Stimulated activated CD4-positive, alpha-beta T cell treated with anti-CD3 and anti-CD28 coated beads, Interleukin-1b, Interleukin-23, amount 100 ng/mL, for 1 hour (primary cell): Measurements from ENCODE around the gene ELAPOR1.

Source experiments
- DNase-seq, 2 donors: peaks; one replicate each; pipeline ENCODE4 v3.0.0-alpha.2; 2020; ENCODE audit warnings: low read depth in 2 of 2

The ELAPOR1 gene

GRCh38 chr1:109094871-109095270 is 19.0 kb upstream of the ELAPOR1 start:
- DNase-seq: no peak

- DNase-seq: no peak
Observed at GRCh38 chr1:109095631-109096030, 18.3 kb upstream of the ELAPOR1 start.

- no peak for DNase-seq
Observed at GRCh38 chr1:109096120-109096519, 17.8 kb upstream of the ELAPOR1 start.

GRCh38 chr1:109099938-109100773 is 13.8 kb upstream of the ELAPOR1 start:
- peak; percentile 93 to 95 for DNase-seq

GRCh38 chr1:109104364-109105151 is 9.4 kb upstream of the ELAPOR1 start:
- DNase-seq: no peak

GRCh38 chr1:109105881-109106280 is 8.0 kb upstream of the ELAPOR1 start:
- no peak for DNase-seq

- DNase-seq: no peak
Observed at GRCh38 chr1:109107785-109108184, 6.1 kb upstream of the ELAPOR1 start.

- no peak for DNase-seq
Observed at GRCh38 chr1:109109906-109110305, 4.0 kb upstream of the ELAPOR1 start.

GRCh38 chr1:109111386-109112055 is 2.4 kb upstream of the ELAPOR1 start:
- DNase-seq: no peak

- DNase-seq: no peak
Observed at GRCh38 chr1:109112056-109112651, 1.8 kb upstream of the ELAPOR1 start.

GRCh38 chr1:109112652-109113285 is 1.1 kb upstream of the ELAPOR1 start:
- peak; percentile 75 to 81 for DNase-seq

GRCh38 chr1:109114342-109114674 is 393 bp downstream of the ELAPOR1 start:
- DNase-seq: no peak

- DNase-seq: no peak
Observed at GRCh38 chr1:109115685-109116084, 1.8 kb downstream of the ELAPOR1 start.

GRCh38 chr1:109116286-109116685 is 2.4 kb downstream of the ELAPOR1 start:
- DNase-seq: no peak

- DNase-seq: no peak
Observed at GRCh38 chr1:109118089-109118488, 4.2 kb downstream of the ELAPOR1 start.

- no peak for DNase-seq
Observed at GRCh38 chr1:109120356-109120755, 6.4 kb downstream of the ELAPOR1 start.

GRCh38 chr1:109131059-109131458 is 17.1 kb downstream of the ELAPOR1 start:
- no peak for DNase-seq

GRCh38 chr1:109131800-109132199 is 17.9 kb downstream of the ELAPOR1 start:
- no peak for DNase-seq

GRCh38 chr1:109133002-109133706 is 19.2 kb downstream of the ELAPOR1 start:
- no peak for DNase-seq

GRCh38 chr1:109133815-109134214 is 19.9 kb downstream of the ELAPOR1 start:
- DNase-seq: no peak

GRCh38 chr1:109134423-109134822 is 20.5 kb downstream of the ELAPOR1 start:
- DNase-seq: no peak
